Measurements from ENCODE around the gene CDK9.

CDK9 gene

DNA sequence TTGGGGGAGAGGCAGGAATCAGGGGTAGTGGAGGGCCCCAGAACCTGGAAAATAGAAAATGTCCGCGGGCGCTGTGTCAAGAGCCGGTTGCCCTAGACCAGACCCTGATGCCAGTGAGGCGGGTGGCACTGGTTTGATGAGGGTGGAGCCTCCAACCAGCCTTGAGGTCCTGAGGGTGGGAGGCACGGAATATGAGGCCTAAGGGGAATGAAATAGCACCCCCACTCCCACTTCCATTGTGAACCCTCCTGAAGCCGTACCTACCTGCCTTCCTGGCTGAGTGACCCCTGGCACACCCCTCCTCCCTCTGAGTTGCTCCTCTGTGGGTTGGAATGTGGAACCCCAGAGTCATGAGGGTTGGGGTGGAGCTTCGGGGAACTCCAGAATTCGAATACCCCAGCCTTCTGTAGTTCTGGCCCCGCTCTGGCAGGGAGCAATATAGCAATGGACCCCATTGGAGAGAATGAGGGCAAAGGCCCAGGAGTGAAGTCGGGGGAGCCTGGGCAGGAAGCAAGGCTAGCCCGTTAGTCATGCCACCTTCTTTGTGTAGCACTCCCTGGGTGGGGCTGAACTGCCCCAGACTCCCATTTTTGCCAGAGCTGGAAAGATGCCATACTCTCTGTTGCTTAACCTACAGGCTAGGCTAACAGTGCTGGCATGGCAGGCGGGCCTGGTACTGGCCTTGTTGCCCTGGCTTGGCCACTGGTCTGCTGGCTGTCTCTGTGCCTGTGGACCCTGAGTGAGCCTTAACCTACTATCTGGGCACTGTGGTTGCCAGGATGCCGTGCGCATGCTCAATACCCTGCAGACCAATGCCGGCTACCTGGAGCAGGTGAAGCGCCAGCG lies 17.9 kb downstream of the CDK9 start:
- DNase-seq (ENCODE audit: low read depth): peak; percentile 45

DNA sequence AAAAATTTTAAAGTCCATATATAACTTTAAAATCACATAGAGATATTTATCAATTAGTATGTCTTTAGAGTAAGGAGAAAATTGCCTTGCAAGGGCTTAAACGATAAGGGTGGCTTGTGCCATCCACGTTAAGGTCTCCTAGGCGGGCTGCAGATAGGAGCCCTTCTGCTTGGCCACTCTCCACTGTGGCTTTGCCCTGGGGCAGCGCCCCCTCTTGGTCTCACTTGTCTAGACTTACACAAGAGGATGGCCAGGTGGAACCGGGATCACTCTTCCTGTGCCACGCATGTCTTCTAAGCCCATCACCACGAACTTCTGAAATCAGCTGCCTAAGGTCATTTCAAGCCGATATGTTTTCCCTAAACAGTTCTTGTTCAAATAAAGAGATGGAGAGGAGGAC lies 19.8 kb downstream of the CDK9 start:
- peak; percentile 37 for DNase-seq (ENCODE audit: low read depth)

DNA sequence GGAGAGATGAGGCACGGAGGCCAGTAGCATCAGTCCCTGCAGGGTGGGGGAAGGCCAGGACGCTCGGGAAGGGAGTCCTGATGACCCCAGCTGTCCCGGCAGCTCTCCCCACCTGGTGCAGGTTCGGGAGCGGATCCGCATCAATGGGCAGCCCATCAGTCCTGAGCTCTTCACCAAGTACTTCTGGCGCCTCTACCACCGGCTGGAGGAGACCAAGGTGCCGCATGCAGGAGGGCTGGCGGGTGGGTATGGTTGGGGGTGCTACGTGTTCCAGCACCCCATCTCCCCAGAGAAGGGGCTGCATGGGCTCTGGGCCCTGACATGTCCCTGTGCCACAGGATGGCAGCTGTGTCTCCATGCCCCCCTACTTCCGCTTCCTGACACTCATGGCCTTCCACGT lies 21.0 kb downstream of the CDK9 start:
- DNase-seq (ENCODE audit: low read depth): no peak

DNA sequence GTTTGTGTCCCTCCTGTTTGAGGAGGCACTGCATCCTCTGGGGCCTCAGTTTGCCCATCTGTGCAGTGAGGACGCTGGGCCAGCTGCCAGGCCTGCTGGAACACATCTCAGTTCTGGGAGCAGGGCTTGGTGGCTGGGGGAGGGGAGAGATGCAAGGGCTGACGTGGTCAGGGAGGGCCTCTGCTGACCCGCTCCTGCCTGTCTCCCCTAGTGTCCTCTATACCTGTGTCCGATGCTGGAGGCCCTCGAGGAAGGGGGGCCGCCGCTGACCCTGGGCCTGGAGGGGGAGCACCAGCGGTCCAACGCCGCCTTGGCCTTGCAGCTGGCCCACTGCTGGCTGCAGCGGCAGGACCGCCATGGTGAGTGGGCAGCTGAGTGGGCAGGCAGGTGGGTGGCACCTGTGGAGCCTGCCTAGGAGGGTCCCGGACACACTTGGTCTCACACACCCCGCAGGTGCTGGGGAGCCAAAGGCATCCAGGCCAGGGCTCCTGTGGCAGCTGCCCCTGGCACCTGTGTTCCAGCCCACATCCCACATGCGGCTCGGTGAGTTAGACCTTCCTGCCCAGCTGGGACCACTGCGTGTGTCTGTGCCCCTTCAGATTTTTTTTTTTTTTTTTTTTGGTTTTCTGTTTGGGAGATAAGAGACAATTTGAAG lies 22.6 kb downstream of the CDK9 start:
- DNase-seq (ENCODE audit: low read depth): no peak

DNA sequence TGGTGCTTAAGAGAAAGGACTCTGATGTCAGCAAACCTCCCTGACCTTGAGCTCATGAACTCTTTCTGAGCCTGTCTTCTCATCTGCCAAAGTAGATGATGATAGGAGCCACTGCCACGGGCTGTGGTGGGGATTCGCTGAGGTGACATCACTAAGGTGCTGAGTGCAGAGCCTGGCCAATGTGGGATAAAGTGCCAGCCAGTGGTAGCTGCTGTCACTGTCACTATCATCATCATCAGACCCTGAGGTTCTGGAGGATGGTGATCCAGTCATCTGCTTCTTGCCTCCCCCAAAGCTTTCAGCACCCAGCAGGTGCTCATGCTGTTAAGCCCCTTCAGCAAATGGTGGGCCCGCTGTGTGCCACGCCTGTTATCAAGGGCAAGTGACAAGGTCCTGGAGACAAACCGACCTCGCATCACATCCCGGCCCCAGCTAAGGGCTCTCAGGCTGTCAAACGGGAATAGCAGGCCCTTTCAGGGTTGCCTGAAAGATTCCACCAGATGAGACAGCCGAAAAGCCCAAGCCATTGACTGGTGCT lies 23.2 kb downstream of the CDK9 start:
- DNase-seq (ENCODE audit: low read depth): no peak

DNA sequence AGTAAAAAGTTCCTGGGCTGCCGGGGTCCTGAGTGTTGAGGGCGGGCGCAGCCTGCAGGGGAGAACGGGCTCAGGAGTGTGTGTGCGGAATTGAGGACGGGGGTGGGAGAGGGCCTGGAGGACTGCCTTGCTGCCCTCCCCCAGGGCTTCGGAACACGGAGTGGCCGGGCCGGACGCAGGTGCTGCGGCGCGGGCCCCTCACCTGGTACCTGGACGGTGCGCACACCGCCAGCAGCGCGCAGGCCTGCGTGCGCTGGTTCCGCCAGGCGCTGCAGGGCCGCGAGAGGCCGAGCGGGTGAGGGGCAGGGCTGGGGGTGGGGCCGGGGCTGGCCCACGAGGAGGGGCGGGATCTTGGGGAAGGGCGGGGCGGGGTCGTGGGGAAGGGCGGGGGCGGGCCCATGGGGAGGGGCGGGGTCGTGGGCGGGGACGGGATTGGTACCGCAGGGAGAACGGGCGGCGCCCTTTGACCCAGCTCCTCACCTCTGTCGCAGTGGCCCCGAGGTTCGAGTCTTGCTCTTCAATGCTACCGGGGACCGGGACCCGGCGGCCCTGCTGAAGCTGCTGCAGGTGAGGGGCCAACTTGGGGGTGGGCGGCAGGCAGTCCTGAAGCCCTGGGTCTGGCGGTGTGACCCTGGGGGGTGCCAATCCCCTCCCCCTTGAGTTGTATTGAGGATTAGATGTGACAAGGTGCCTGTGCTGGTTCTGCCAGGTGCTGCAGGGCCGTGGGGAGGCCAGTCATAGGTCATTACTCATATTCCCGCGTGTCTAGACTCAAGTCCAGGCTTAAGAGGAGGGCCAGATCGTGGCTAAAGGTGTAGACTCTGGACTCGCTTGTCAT lies 23.9 kb downstream of the CDK9 start:
- peak; percentile 48 for DNase-seq (ENCODE audit: low read depth)

DNA sequence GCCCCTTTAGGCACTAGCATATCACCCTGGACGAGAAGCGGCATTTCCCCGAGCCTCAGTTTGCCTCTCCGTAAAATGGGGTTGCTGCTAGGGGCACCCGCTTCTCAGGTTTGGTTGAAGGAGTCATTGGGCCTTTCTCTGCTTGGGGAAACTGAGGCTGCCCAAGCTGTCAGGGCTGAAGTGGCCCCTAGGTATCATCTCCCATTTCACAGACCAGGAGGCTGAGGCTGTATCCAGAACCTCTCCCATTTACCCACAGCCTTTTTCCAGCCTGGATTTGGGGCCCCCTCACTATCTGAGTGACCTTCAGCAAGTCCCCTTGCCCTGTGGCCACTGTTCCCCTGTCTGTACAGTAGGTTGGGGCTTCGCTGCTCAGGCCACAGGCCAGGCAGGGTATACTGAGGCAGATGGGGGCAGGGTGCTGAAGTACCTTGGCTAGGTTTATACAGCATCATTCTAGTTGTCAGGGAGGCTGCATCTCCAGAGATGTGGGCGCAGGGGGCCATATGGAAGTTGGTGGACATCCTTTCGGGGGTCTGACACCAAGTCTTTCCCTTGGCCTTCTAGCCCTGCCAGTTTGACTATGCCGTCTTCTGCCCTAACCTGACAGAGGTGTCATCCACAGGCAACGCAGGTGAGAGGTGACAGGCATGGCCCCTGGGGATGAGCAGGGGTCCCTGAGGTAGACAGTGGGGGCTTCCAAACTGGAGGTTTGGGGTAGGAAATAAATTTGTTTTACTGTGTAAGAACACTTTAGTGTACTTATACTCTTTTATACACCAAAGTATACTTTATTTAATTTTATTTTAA lies 24.7 kb downstream of the CDK9 start:
- no peak for DNase-seq (ENCODE audit: low read depth)

DNA sequence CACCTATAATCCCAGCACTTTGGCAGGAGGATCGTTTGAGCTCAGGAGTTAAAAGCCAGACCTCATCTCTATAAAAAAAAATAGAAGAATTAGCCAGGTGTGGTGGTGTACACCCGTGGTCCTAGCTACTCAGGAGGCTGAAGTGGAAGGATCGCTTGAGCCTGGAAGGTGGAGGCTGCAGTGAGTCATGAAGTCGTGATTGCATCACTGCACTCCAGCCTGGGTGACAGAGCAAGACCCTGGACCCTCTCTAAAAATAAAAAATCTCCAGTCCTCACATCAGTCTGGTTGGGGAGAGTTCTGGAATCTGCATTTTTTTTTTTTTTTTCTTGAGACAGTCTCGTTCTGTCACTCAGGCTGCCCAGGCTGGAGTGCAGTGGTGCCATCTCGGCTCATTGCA lies 26.2 kb downstream of the CDK9 start:
- DNase-seq (ENCODE audit: low read depth): no peak

DNA sequence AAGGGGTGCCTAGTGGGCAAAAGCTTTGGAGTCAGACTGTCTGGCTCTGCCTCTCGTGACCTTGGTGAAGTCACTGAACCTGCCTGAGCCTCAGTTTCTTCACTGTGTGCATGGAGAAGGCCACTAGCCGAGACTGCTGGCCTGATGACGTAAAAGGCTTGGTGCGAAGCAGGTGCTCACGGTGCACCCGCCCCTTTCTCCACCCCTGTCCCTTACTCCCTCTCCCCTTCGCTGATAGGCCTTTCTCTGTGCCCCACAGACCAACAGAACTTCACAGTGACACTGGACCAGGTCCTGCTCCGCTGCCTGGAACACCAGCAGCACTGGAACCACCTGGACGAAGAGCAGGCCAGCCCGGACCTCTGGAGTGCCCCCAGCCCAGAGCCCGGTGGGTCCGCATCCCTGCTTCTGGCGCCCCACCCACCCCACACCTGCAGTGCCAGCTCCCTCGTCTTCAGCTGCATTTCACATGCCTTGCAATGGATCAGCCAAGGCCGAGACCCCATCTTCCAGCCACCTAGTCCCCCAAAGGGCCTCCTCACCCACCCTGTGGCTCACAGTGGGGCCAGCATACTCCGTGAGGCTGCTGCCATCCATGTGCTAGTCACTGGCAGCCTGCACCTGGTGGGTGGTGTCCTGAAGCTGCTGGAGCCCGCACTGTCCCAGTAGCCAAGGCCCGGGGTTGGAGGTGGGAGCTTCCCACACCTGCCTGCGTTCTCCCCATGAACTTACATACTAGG lies 27.3 kb downstream of the CDK9 start:
- no peak for DNase-seq (ENCODE audit: low read depth)

DNA sequence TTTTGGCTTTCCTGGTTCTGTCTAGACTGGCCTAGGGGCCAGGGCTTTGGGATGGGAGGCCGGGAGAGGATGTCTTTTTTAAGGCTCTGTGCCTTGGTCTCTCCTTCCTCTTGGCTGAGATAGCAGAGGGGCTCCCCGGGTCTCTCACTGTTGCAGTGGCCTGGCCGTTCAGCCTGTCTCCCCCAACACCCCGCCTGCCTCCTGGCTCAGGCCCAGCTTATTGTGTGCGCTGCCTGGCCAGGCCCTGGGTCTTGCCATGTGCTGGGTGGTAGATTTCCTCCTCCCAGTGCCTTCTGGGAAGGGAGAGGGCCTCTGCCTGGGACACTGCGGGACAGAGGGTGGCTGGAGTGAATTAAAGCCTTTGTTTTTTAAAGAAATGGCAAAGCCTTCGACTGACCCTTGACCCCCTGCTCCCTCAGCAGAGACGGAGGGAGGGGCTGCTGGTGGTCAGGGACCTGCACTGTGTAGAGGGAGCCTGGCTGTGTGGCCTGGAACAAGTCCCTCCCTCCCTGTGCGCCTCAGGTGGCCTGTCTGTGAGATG lies 27.9 kb downstream of the CDK9 start:
- no peak for DNase-seq (ENCODE audit: low read depth)

DNA sequence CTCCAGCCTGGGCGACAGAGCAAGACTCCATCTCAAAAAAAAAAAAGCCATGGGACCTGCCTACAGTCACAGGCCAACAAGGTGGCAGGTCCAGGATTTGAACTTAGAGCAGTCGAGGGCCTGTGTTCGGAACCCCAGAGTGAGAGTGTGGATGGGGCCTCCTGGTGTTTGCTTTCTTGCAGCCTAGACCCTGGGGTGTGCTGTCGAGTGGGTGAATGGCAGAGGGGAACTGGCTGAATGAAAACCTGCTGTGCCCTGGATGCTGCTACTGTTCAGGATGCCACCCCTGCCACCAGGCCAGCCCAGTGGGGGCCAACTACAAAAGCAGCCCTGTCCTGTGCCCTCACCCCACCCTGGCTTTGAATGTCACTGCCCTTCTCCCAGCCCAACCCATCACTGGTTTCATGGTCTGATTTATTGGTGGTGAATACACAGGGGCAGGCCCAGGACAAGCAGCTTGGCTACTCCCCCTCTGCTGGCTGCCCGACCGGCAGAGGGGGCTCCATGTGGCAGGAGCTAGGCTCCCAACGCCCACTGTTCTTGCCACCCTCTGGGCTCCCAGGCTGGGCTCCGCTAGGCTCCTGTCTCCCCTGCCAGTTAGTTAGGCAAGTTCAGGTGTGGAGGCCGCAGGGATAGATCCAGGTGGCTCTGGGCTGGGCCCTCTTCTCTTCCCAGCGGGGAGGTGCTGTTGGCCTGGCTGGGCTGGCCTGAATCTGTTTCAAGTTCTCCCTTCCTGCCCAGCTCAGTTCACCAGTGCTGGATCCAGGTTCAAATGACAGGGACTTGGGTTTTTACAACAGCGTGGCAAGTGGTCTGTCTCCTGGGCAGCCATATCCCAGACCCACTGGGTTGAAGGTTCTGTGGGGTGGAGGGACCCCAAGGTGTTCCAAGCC lies 29.0 kb downstream of the CDK9 start:
- no peak for DNase-seq (ENCODE audit: low read depth)

DNA sequence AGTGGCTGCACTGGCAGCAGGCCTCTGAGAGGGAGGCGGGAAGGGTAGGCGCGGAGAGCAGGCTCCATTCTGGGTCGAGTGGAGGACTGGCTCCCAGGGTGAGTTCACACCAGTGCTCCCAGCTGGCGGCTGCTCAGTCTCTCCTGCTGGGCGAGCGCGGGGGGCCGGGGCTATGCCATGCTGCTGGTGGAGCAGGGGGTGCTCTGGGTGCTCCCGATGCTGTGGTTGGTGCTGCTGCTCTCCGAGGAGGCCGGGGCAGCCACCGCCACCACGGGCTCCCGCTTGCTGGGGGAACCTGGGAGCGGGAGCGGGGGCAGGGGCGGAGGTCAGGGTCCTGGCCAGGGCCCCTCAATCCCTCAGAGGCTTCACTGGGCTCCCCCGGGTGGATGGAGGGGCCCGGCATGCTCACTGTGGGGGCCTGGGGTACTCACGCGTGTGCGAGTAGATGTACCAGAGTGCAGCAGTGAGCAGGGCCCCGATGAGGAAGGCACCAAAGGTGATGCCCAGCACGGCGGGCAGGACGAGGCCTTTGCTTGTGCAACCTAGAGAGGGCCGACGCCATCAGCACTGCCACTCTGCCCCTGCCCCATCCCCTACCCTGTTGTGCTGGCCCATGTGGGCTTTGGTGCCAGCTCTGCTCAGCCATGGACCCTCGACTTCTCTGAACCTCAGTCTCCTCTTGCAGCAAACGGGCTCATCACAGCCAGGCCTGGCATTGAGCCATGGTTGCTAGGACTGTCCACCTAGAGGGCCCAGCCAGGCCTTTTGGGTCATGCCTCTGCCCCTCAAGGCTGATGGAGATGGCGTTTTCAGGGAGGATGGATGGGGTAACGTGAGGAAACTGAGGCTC lies 29.9 kb downstream of the CDK9 start:
- DNase-seq (ENCODE audit: low read depth): no peak

DNA sequence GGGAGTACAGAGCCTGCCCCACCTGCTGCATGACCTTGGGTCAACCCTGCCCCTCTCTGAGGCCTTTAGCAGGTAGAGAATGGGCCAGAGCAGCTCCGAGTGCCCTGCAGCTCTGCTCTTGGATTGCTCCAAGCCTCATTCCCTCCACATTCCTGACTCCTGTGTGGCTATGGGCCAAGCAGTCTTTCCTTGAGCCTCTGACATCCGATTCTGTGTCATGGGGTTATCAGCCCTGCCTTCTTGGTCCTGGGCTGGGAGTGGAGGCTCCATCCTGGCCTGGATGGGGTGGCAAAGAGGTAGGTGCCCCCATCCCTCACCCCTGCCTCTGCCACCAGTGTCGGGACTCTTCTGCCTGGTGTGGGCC lies 30.5 kb downstream of the CDK9 start:
- DNase-seq (ENCODE audit: low read depth): peak; percentile 32

DNA sequence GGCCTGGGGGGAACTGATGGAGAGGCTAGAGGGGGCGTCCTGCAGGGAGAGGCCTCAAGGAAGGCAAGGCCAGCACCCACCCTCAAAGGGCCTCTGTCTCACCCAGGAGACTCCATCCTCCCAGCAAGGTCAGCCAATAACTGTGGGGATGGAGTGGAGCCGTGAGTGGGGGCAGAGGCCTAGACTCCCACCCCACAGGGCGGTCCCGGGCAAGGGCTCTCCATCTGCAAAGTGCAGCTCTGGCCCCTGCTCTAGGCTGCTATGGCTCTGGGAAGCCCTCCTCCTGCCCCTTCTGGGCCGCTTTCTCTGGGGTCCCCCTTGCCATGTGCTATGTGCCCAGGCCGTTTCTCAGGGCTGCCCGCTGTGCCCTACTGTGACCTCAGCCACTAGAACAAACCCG lies 30.9 kb downstream of the CDK9 start:
- DNase-seq (ENCODE audit: low read depth): no peak

DNA sequence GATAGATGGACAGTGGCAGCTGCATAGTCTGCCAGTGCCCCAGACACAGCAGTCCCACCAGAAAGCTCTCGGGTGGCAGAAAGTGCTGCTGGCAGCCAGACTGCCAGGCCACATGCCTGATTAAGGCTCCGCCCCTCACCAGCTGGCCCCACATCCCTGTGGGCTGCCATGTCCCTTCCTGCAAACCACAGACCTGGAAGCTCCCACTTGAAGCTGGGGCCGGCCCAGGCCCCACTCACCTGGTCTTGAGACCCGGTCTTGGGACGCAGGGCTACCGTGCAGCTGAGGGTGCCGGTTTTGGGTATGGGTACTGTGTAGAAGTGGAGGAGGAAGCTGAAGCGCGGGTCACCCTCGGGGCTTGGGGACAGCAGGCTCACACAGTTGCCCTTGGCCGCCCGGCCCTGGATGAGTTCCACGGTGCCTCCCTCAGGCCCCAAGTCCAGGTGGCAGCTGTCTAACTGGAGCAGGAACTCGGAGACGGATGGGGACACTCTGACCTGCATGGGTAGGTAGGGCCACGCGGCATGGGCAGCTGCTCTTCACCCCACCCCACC lies 32.1 kb downstream of the CDK9 start:
- DNase-seq (ENCODE audit: low read depth): no peak

DNA sequence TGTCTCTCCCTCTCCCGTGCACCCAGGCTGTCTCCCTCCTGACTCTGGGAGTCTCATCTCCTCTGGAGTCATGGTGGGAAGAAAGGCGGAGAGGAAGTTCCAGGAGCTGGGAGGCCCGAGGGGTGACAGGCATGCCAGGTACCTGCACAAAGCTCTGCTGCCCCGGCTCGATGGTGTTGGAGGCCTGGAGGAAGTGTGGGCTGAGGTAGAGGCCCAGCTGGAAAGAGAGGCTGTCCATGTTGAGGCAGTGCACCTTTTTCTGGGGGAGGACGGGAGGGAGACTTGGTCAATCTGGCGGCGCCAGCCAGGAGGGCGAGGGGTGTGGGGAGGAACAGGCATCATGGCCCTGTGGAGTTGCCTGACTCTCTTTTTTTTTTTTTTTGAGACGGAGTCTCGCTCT lies 32.7 kb downstream of the CDK9 start:
- no peak for DNase-seq (ENCODE audit: low read depth)

DNA sequence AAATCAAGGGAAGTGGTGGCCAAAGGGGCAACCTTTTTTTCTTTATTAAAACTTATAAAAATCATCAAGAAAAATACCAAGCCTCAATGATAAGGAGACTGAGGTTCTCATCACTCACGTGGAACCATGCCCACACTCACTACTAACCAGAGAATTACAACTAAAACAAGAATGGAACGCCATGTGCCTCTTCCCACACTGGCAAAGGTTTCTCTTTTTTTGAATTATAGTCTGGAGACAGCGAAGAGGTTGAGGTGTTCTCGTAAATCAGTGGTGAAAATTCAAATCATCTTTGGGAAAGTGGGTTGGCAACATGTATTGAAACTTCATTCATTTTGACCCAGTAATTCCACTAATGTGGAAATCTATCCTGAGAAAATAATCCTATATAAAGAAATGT lies 36.3 kb downstream of the CDK9 start:
- no peak for DNase-seq (ENCODE audit: low read depth)

DNA sequence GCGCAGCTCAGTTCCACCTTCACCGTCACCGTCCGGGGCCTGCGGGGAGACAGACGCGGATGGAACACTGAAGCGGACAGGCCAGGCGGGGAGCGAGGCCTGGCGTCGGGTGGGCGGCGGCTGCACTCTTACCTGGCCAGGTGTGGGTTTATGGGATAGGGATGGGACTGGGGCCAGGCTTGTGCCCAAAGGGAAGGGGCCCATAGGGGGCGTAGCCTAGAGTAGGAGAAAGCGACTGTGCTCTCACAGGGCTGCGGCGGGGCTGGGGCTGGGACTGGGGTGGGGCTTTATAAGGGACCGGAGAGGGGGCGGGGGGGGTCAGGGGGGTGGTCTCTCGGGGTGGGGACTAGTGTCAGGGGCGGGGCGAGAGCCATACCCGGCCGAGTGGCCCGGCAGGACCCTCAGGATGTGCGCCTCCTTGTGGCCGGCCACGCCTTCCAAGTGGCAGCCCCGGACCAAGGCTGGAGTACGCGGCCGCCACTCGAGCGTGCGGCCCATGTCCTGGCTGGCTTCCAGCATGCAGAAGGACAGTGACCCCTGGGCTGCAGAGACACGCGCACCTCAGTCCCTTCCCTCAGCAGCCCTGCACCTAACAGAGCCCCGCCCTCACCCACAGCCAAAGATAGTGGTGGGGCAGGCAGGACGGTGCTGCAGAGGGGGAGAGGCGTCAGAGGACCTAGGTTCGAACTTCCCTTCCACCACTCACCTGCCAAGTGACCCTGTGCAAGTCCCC lies 39.7 kb downstream of the CDK9 start:
- no peak for DNase-seq (ENCODE audit: low read depth)

Measured in amniotic epithelial cell (primary cell).